SK-N-SH treated with all-trans-retinoic acid at 6 μM for 48 hours (cell line): Measurements from ENCODE around the gene SGF29.

Experiments
- ATAC-seq: fragments of 200-7000 bp; cut with Tn5 transposase; 3 replicates; pipeline ENCODE4 v1.9.1; 2020; ENCODE audit warnings: mild to moderate bottlenecking, moderate library complexity
- ARNTL ChIP-seq: fragments of 450-650 bp; formaldehyde crosslinking; IDR thresholded peaks from 2 replicates; pipeline ENCODE4 v1.5.0; 2020; ENCODE audit warnings: low read depth, mild to moderate bottlenecking, moderate library complexity, borderline replicate concordance
- BACH2 ChIP-seq: fragments of 250-450 bp; sonication (Bioruptor Pico); IDR thresholded peaks from 2 replicates; pipeline ENCODE4 v1.9.0; 2021; ENCODE audit warnings: mild to moderate bottlenecking, borderline replicate concordance
- CREB5 ChIP-seq: fragments of 250-450 bp; sonication (Bioruptor Pico); IDR thresholded peaks from 2 replicates; pipeline ENCODE4 v1.5.1; 2020; ENCODE audit warnings: low read depth, mild to moderate bottlenecking, moderate library complexity
- CSDC2 ChIP-seq: fragments of 250-450 bp; sonication (Bioruptor Pico); IDR thresholded peaks from 2 replicates; pipeline ENCODE4 v1.5.0; 2020; ENCODE audit warnings: mild to moderate bottlenecking, moderate library complexity
- CSRNP3 ChIP-seq: fragments of 250-450 bp; sonication (Bioruptor Pico); IDR thresholded peaks from 2 replicates; pipeline ENCODE4 v1.5.1; 2021; ENCODE audit warnings: mild to moderate bottlenecking, moderate library complexity
- ESRRG ChIP-seq: fragments of 250-450 bp; sonication (Bioruptor Pico); IDR thresholded peaks from 2 replicates; pipeline ENCODE4 v1.6.1; 2021; ENCODE audit warnings: mild to moderate bottlenecking
- GLIS3 ChIP-seq: fragments of 250-450 bp; sonication (Bioruptor Pico); IDR thresholded peaks from 2 replicates; pipeline ENCODE4 v1.5.0; 2020; ENCODE audit warnings: mild to moderate bottlenecking, moderate library complexity
- PATZ1 ChIP-seq: fragments of 250-450 bp; sonication (Bioruptor Pico); IDR thresholded peaks from 2 replicates; pipeline ENCODE4 v1.8.0; 2020; ENCODE audit warnings: mild to moderate bottlenecking, moderate library complexity, borderline replicate concordance
- POU6F1 ChIP-seq: fragments of 250-450 bp; sonication (Bioruptor Pico); IDR thresholded peaks from 2 replicates; pipeline ENCODE4 v1.8.0; 2021; ENCODE audit warnings: low read depth, mild to moderate bottlenecking, moderate library complexity, borderline replicate concordance
- PPARA ChIP-seq: fragments of 250-450 bp; sonication (Bioruptor Pico); IDR thresholded peaks from 2 replicates; pipeline ENCODE4 v1.5.0; 2020; ENCODE audit warnings: mild to moderate bottlenecking, borderline replicate concordance
- RARB ChIP-seq: fragments of 250-450 bp; sonication (Bioruptor Pico); IDR thresholded peaks from 2 replicates; pipeline ENCODE4 v1.8.0; 2021; ENCODE audit warnings: mild to moderate bottlenecking, moderate library complexity
- SNAI2 ChIP-seq: fragments of 250-450 bp; sonication (Bioruptor Pico); IDR thresholded peaks from 2 replicates; pipeline ENCODE4 v1.5.0; 2020; ENCODE audit warnings: mild to moderate bottlenecking, moderate library complexity
- TCF4 ChIP-seq: fragments of 250-450 bp; sonication (Bioruptor Pico); IDR thresholded peaks from 2 replicates; pipeline ENCODE4 v1.8.0; 2021; ENCODE audit warnings: mild to moderate bottlenecking, moderate library complexity, borderline replicate concordance
- TSHZ2 ChIP-seq: fragments of 250-450 bp; sonication (Bioruptor Pico); IDR thresholded peaks from 2 replicates; pipeline ENCODE4 v1.5.0; 2020; ENCODE audit warnings: mild to moderate bottlenecking, moderate library complexity
- ZFP3 ChIP-seq: fragments of 250-450 bp; sonication (Bioruptor Pico); IDR thresholded peaks from 2 replicates; pipeline ENCODE4 v1.5.0; 2020; ENCODE audit warnings: mild to moderate bottlenecking, moderate library complexity
- ZNF565 ChIP-seq: fragments of 450-650 bp; formaldehyde crosslinking; conservative IDR thresholded peaks from 2 replicates; pipeline ENCODE4 v1.5.0; 2020; ENCODE audit warnings: low read depth, mild to moderate bottlenecking, moderate library complexity

SGF29 gene

GRCh38 chr16:28554634-28555423 is 1.1 kb downstream of the SGF29 start:
- TF ChIP-seq RARB: no peak
- no peak for TF ChIP-seq POU6F1 (CRISPR knock-in tag)
- no peak for TF ChIP-seq ARNTL
- no peak for TF ChIP-seq ESRRG (CRISPR knock-in tag)
- ATAC-seq: peak; percentile 7; the same call in 2 of the 3 replicates

- ATAC-seq: no peak
- no peak for TF ChIP-seq ZNF565 (CRISPR knock-in tag)
- TF ChIP-seq TCF4 (CRISPR knock-in tag): no peak
- TF ChIP-seq CSDC2 (CRISPR knock-in tag): no peak
- no peak for TF ChIP-seq CREB5 (CRISPR knock-in tag)
- no peak for TF ChIP-seq PATZ1 (CRISPR knock-in tag)
- no peak for TF ChIP-seq POU6F1 (CRISPR knock-in tag)
- no peak for TF ChIP-seq SNAI2 (CRISPR knock-in tag)
- no peak for TF ChIP-seq CSRNP3
- TF ChIP-seq GLIS3: no peak
- no peak for TF ChIP-seq RARB
- no peak for TF ChIP-seq BACH2 (CRISPR knock-in tag)
These were observed 1.8 kb downstream of the SGF29 start for GRCh38 chr16:28555561-28555960.

- TF ChIP-seq TSHZ2 (CRISPR knock-in tag) (no peak), CREB5 (CRISPR knock-in tag) (no peak), RARB (no peak), ZFP3 (no peak), PPARA (CRISPR knock-in tag) (no peak)
- no peak for ATAC-seq
These were observed 3.2 kb downstream of the SGF29 start for GRCh38 chr16:28556914-28557320.
